Measurements from ENCODE around the gene OBSCN.

GRCh38 chr1:228198977-228199590 is 8.8 kb upstream of the OBSCN start:
- TF ChIP-seq CTCF (IDR thresholded peaks at IDR 0.05), result no peak
- no peak for TF ChIP-seq ZFX (IDR thresholded peaks at IDR 0.05; ENCODE audit: borderline replicate concordance)

Measured in 22Rv1 (cell line).